IPS-15b (cell line): ENCODE results near the gene PARVA.

Experiments used
- H3K27me3 ChIP-seq: one replicate; pipeline ENCODE4 v1.6.1; 2013; ENCODE audit warnings: low read length; ENCODE audit not compliant: control insufficient read depth, insufficient read depth
- H3K36me3 ChIP-seq: one replicate; pipeline ENCODE4 v1.6.1; 2013; ENCODE audit warnings: low read length; ENCODE audit not compliant: control insufficient read depth, insufficient read depth
- H3K4me1 ChIP-seq: one replicate; pipeline ENCODE4 v1.6.1; 2013; ENCODE audit warnings: mild to moderate bottlenecking, low read length; ENCODE audit not compliant: control insufficient read depth, insufficient read depth
- H3K4me3 ChIP-seq: one replicate; pipeline ENCODE4 v1.5.1; 2013; ENCODE audit warnings: low read depth, low read length
- H3K9ac ChIP-seq: one replicate; pipeline ENCODE4 v1.6.1; 2013; ENCODE audit warnings: low read depth, mild to moderate bottlenecking, low read length
- H3K9me3 ChIP-seq: one replicate; pipeline ENCODE4 v1.6.1; 2013; ENCODE audit warnings: mild to moderate bottlenecking, low read length; ENCODE audit not compliant: control insufficient read depth, insufficient read depth

The PARVA gene

DNA sequence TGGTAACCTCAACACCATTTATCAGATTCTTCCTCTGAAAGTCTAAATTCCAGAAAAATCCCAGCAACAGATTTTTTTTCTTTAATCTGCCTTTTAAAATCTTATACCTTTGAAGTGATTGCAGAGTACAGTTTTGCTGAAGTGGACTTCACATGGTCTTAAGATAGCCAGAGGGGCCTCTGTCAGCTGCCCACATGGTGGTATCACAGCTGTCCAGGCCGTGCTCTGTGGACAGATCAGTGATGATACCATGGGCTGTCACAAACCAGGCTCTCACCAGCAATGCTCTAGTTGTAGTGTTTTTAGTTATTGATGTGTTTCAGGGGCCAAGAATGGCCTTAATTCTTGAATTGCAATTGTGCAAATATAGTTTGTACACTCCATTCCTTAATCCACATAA lies 44.0 kb downstream of the PARVA start:
- Histone ChIP-seq H3K36me3 (no peaks in the 10 kb centered on the region), H3K9me3 (no peaks in the 10 kb centered on the region), H3K4me1 (no peaks in the 10 kb centered on the region)

GRCh38 chr11:12426176-12426575 lies 48.8 kb downstream of the PARVA start:
- Histone ChIP-seq H3K36me3 (no peaks in the 10 kb centered on the region), H3K27me3 (no peaks in the 10 kb centered on the region), H3K4me1 (no peaks in the 10 kb centered on the region), H3K4me3 (no peak overlapping the region), H3K9ac (no peak overlapping the region), H3K9me3 (no peaks in the 10 kb centered on the region)

More for the DNA sequence above, 44.0 kb downstream of the PARVA start:
- Histone ChIP-seq H3K27me3 (no peaks in the 10 kb centered on the region), H3K4me3 (no peak overlapping the region), H3K9ac (no peak overlapping the region)

DNA sequence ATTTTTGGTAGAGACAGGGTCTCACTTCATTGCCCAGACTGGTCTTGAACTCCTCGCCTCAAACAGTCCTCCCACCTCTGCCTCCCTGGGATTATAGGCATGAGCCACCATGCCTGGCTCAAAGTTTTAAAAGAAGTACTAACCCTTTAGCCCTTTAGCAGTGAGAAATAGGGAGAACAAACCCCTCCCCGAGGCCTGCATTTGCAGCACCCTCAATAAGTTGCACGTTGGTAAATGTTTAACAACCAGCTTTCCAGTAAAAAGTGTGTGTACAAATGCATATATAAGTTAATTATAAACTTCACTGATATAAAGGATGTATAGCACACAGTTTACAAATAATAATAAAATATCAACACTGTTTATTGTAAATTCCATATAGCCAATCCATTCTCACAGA lies 51.8 kb downstream of the PARVA start:
- Histone ChIP-seq H3K4me1 (no peaks in the 10 kb centered on the region), H3K4me3 (no peak overlapping the region), H3K9ac (no peak overlapping the region), H3K36me3 (no peaks in the 10 kb centered on the region), H3K27me3 (no peaks in the 10 kb centered on the region), H3K9me3 (no peaks in the 10 kb centered on the region)

- H3K27me3 ChIP-seq = no peaks in the 10 kb centered on the region
- no peaks in the 10 kb centered on the region for H3K9me3 ChIP-seq
- H3K4me3 ChIP-seq = no peak overlapping the region
- no peaks in the 10 kb centered on the region for H3K36me3 ChIP-seq
- H3K9ac ChIP-seq = no peak overlapping the region
- no peaks in the 10 kb centered on the region for H3K4me1 ChIP-seq
Measured at GRCh38 chr11:12430351-12430750, 53.0 kb downstream of the PARVA start.

DNA sequence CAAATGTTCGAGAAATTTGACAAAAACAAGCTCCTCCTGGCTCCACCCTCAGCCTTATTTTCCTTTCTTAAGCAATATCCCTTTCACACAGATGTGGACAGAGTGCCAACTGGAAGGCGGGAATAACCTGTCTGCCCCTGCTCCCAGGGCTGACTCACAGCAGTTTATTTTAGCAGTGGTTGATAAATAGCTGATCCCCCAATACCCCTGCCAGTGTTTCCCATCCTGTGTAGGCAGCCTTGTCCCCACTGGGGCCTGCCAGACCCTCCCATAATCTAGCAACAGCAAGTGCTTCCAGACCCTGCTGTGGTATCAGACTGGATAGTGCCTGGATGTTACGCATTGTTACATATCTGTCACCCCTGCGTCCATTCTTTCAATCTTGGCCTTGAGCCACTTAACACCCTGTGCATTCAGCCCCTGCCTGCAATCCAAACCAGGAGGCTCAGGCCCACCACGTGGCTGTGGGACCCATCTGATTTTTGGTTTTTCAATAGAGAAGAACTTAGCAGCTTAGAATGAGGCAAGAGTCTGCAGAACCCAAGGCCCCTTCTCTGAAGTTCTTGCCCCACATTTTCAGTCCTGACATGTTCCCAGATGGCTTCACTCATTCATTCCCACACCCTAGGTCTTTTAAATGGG lies 53.7 kb downstream of the PARVA start:
- H3K36me3 ChIP-seq = no peaks in the 10 kb centered on the region
- H3K4me1 ChIP-seq = no peaks in the 10 kb centered on the region
- no peaks in the 10 kb centered on the region for H3K9me3 ChIP-seq
- no peaks in the 10 kb centered on the region for H3K27me3 ChIP-seq
- H3K9ac ChIP-seq = no peak overlapping the region
- no peak overlapping the region for H3K4me3 ChIP-seq

DNA sequence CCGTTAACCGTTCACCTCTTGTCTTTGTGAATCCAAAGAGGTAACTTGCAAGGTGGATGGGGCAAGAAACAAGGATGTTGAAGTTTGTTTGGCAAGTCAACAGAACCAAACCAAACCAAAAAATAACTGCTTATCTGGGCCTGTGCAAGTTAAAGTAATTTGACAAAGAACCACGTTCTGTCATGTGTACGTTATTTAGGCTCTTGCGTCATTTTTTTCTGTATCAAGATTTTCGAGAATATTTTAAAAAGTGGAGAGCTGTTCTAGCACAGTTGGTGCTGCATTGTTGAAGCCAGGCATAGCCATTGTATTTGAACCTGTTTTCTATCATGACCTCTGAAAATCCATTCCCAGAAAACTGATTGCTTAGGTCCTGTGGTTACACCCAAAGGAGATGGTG lies 55.1 kb downstream of the PARVA start:
- H3K36me3 ChIP-seq = no peaks in the 10 kb centered on the region
- H3K9ac ChIP-seq = no peak overlapping the region
- H3K4me1 ChIP-seq = no peaks in the 10 kb centered on the region
- no peaks in the 10 kb centered on the region for H3K27me3 ChIP-seq
- no peaks in the 10 kb centered on the region for H3K9me3 ChIP-seq
- H3K4me3 ChIP-seq = no peak overlapping the region

GRCh38 chr11:12433121-12433520 lies 55.8 kb downstream of the PARVA start:
- Histone ChIP-seq H3K4me3 (no peak overlapping the region), H3K27me3 (no peaks in the 10 kb centered on the region), H3K9ac (no peak overlapping the region), H3K36me3 (no peaks in the 10 kb centered on the region), H3K9me3 (no peaks in the 10 kb centered on the region), H3K4me1 (no peaks in the 10 kb centered on the region)

GRCh38 chr11:12433571-12434324 lies 56.4 kb downstream of the PARVA start:
- no peaks in the 10 kb centered on the region for H3K27me3 ChIP-seq
- no peaks in the 10 kb centered on the region for H3K9me3 ChIP-seq
- no peaks in the 10 kb centered on the region for H3K4me1 ChIP-seq
- no peak overlapping the region for H3K4me3 ChIP-seq
- no peak overlapping the region for H3K9ac ChIP-seq
- no peaks in the 10 kb centered on the region for H3K36me3 ChIP-seq

GRCh38 chr11:12434325-12434654 lies 56.9 kb downstream of the PARVA start:
- no peaks in the 10 kb centered on the region for H3K9me3 ChIP-seq
- H3K27me3 ChIP-seq = no peaks in the 10 kb centered on the region
- H3K36me3 ChIP-seq = no peaks in the 10 kb centered on the region
- no peak overlapping the region for H3K4me3 ChIP-seq
- H3K4me1 ChIP-seq = no peaks in the 10 kb centered on the region
- no peak overlapping the region for H3K9ac ChIP-seq

GRCh38 chr11:12435264-12435663 lies 57.9 kb downstream of the PARVA start:
- Histone ChIP-seq H3K9me3 (no peaks in the 10 kb centered on the region), H3K4me3 (no peak overlapping the region), H3K27me3 (no peaks in the 10 kb centered on the region), H3K4me1 (no peaks in the 10 kb centered on the region), H3K36me3 (no peaks in the 10 kb centered on the region), H3K9ac (no peak overlapping the region)

DNA sequence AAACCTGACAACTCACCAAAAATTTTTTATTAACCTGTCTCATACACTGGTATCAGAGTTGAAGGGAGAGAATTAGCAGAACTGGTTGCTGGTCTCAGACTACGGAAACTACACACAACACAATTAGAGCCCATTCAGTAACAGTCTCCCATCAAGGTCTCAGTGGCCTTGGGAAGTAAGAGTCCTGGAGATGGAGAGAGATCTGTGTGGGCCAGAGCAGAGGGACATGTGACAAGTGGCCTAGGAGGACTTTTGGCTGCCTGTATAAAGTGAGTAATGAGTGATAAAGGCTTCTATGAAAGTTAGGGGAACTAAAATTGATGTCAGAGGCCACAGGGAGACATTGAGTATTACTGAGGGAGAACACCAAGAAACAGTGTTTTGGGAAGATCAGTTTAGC lies 58.9 kb downstream of the PARVA start:
- Histone ChIP-seq H3K27me3 (no peaks in the 10 kb centered on the region), H3K9me3 (no peaks in the 10 kb centered on the region), H3K9ac (no peak overlapping the region), H3K4me1 (no peaks in the 10 kb centered on the region), H3K36me3 (no peaks in the 10 kb centered on the region), H3K4me3 (no peak overlapping the region)

DNA sequence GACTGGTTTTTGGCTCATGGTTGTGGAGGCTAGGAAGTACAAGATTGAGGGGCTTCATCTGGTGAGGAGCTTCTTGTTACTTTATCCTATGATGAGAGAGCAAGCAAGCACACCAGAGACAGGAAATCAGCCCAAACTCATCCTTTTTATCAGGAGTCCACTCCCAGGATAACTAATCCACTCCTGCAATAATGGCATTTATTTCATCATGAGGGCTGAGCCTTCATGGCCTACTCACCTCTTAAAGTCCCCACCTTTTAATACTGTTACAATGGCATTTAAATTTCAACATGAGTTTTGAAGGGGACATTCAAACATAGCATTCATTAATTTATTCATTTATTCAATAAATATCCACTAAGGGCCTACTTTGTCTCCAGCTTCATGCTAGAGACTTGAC lies 60.9 kb downstream of the PARVA start:
- Histone ChIP-seq H3K27me3 (no peaks in the 10 kb centered on the region), H3K9me3 (no peaks in the 10 kb centered on the region), H3K4me1 (no peaks in the 10 kb centered on the region), H3K36me3 (no peaks in the 10 kb centered on the region), H3K9ac (no peak overlapping the region), H3K4me3 (no peak overlapping the region)
